B cell (primary cell): Measurements from ENCODE around the gene NUDT4. TPM values are rescaled to one million over a fixed set of nuclear protein-coding genes. Genes with fewer than 3 reads are reported as not detected.
"Not testable (repeated sequence)": the region's sequence is repeated elsewhere in the genome, so short reads cannot be mapped to it uniquely, and the experiment has no call there.

Experiments used
- ATAC-seq: fragments of 200-7000 bp; cut with Tn5 transposase; one replicate; pipeline ENCODE4 v1.10.0; 2021; ENCODE audit warnings: low read depth, mild to moderate bottlenecking, moderate number of reproducible peaks, moderate library complexity
- CTCF ChIA-PET: fragments of 350-600 bp; sonication (Branson Sonifier 250); formaldehyde crosslinking; loops from one replicate; lab custom pipeline; 2021; ENCODE audit warnings: antibody characterized with exemption, inconsistent platforms; lab: Charles Lee
- POLR2A ChIA-PET: fragments of 350-600 bp; sonication (Branson Sonifier 250); formaldehyde crosslinking; loops from one replicate; lab custom pipeline; 2021; ENCODE audit warnings: antibody characterized with exemption; lab: Charles Lee
- DNase-seq: peaks from one replicate; pipeline ENCODE4 v3.0.0; 2013
- H2AFZ ChIP-seq: 2 replicates; pipeline ENCODE4 v1.6.1; 2012; ENCODE audit warnings: mild to moderate bottlenecking, low read depth, low read length; ENCODE audit not compliant: insufficient read depth, poor library complexity, severe bottlenecking
- H3K27ac ChIP-seq, 2 donors: 1 replicate in 1 of 2; 2 replicates in 1 of 2; pipeline ENCODE4 v1.5.1; 2012 to 2013; ENCODE audit warnings: low read length in 2 of 2, mild to moderate bottlenecking in 2 of 2, moderate library complexity in 1 of 2
- H3K27me3 ChIP-seq, 4 experiments: fragments of 200-600 bp in 1 of 4; sonication (generic) in 1 of 4; replicated peaks in 1 of 4; 1 replicate in 2 of 4; 2 replicates in 2 of 4; pipeline versions ENCODE4 v1.6.1 to v1.7.0; 2013 to 2016; ENCODE audit warnings: low read length in 3 of 4, mild to moderate bottlenecking in 2 of 4, mixed read lengths in 1 of 4, moderate library complexity in 1 of 4; ENCODE audit not compliant: insufficient read depth in 4 of 4, control insufficient read depth in 3 of 4; ENCODE audit errors: control extremely low read depth in 1 of 4
- H3K36me3 ChIP-seq, 2 experiments: replicated peaks in 1 of 2; 1 replicate in 1 of 2; 2 replicates in 1 of 2; pipeline versions ENCODE4 v1.6.1 to v1.7.1; 2013; ENCODE audit warnings: low read length in 1 of 2; ENCODE audit not compliant: insufficient read depth in 2 of 2, control insufficient read depth in 1 of 2; ENCODE audit errors: control extremely low read depth in 1 of 2, extremely low read depth in 1 of 2
- H3K4me1 ChIP-seq, 2 donors: fragments of 200-600 bp in 1 of 2; sonication (generic) in 1 of 2; 1 replicate in 1 of 2; 2 replicates in 1 of 2; pipeline versions ENCODE4 v1.5.1 to v1.6.1; 2013 to 2017; ENCODE audit warnings: low read length in 2 of 2; ENCODE audit not compliant: control insufficient read depth in 2 of 2, insufficient read depth in 2 of 2
- H3K4me2 ChIP-seq: replicated peaks from 2 replicates; pipeline ENCODE3; 2012; ENCODE audit warnings: mild to moderate bottlenecking, low read depth, low read length; ENCODE audit not compliant: poor library complexity, severe bottlenecking
- H3K4me3 ChIP-seq, 5 experiments: fragments of 200-600 bp in 1 of 5; sonication (generic) in 1 of 5; 1 replicate in 3 of 5; 2 replicates in 2 of 5; pipeline versions ENCODE4 v1.5.1 to v1.7.0; 2011 to 2016; ENCODE audit warnings: low read length in 4 of 5, mild to moderate bottlenecking in 4 of 5, low read depth in 2 of 5, control low read depth in 1 of 5, moderate library complexity in 1 of 5; ENCODE audit not compliant: insufficient read depth in 1 of 5; ENCODE audit errors: control extremely low read depth in 1 of 5, extremely low read depth in 1 of 5
- H3K79me2 ChIP-seq: fragments of 200-600 bp; sonication (generic); one replicate; pipeline ENCODE4 v1.6.0; 2016; ENCODE audit warnings: low read length; ENCODE audit not compliant: control insufficient read depth, insufficient read depth
- H3K9ac ChIP-seq: fragments of 200-600 bp; sonication (generic); 2 replicates; pipeline ENCODE4 v1.6.1; 2017; ENCODE audit warnings: mild to moderate bottlenecking, low read length, moderate library complexity
- H3K9me3 ChIP-seq, 3 donors: one replicate each; pipeline versions ENCODE4 v1.6.1 to v1.7.1; 2013; ENCODE audit warnings: low read length in 2 of 3; ENCODE audit not compliant: control insufficient read depth in 2 of 3, insufficient read depth in 1 of 3; ENCODE audit errors: control extremely low read depth in 1 of 3
- H4K20me1 ChIP-seq: 2 replicates; pipeline ENCODE4 v1.6.0; 2012; ENCODE audit warnings: mild to moderate bottlenecking, low read length; ENCODE audit not compliant: insufficient read depth, control insufficient read depth, poor library complexity, severe bottlenecking
- H3K27ac Mint-ChIP-seq: one replicate; pipeline ENCODE4 v1.8.0; 2021; ENCODE audit warnings: mixed read lengths
- H3K27me3 Mint-ChIP-seq: one replicate; pipeline ENCODE4 v1.8.0; 2021; ENCODE audit warnings: mixed read lengths
- H3K4me1 Mint-ChIP-seq: one replicate; pipeline ENCODE4 v1.8.0; 2021; ENCODE audit warnings: mixed read lengths
- H3K4me3 Mint-ChIP-seq: one replicate; pipeline ENCODE4 v1.8.0; 2021; ENCODE audit warnings: mixed read lengths
- H3K9me3 Mint-ChIP-seq: one replicate; pipeline ENCODE4 v1.8.0; 2022; ENCODE audit warnings: mixed read lengths; ENCODE audit not compliant: insufficient read depth
- EZH2 ChIP-seq: IDR thresholded peaks from 2 replicates; pipeline ENCODE4 v1.6.1; 2012; ENCODE audit warnings: borderline replicate concordance, low read depth, mild to moderate bottlenecking, moderate library complexity, low read length; ENCODE audit not compliant: insufficient read depth, poor library complexity, severe bottlenecking
- WGBS: methylation state at CpG from one replicate; pipeline ENCODE4 v1.1.5; 2013; ENCODE audit warnings: missing lambda C conversion rate; ENCODE audit not compliant: insufficient coverage; 5-methylcytosine and 5-hydroxymethylcytosine counted together
- intact Hi-C: fragments of 100-400 bp; cut with micrococcal nuclease; formaldehyde crosslinking; loops from one replicate; pipeline ENCODE4 v1.10.0; 2022
- polyA plus RNA-seq: library from polyadenylated mRNA; depleted of rRNA; stranded (reverse); fragments of >200 nt; gene quantifications from 2 replicates; pipeline ENCODE4 v1.2.3, GENCODE V29; 2012
- total RNA-seq, 2 donors: library from RNA; stranded (reverse); fragments of 120-200 nt in 1 of 2; gene quantifications; 1 replicate in 1 of 2; 2 replicates in 1 of 2; pipeline versions ENCODE4 v1.2.3 to v1.2.4, GENCODE V29; 2013 to 2022
- TF ChIP-seq, protein P1 (sequence below): fragments of 200-600 bp; IDR thresholded peaks from one replicate; pipeline ENCODE4 v1.8.0; 2022; ENCODE audit warnings: antibody characterized with exemption, mild to moderate bottlenecking

NUDT4 gene
- total and polyA plus RNA-seq, 2 donors (not counting 1 experiment from before 2014, with no cell fraction given) = 18.3 to 56.8 TPM

DNA sequence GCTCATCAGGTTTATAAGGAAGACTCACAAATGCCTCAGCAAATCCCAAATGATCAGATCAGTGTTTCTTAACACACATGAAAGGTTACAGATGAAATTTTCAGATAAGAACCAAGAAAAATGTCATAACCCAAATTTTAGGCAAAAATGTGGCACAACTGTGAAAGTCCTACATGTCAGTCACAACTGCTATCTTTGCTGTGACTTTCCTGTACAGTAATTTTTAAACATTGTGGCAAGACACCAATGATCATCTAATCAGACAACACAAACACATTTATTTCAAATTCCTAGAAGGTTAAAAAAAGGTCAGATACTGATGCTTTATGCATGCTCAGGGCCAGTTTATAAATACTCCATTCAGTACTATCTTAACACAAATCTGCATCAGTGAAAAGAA lies 31.1 kb downstream of the NUDT4 start:
- H3K27ac ChIP-seq = peak overlapping the region in 1 of 2 donors; percentile 27
- CTCF ChIA-PET = interaction anchor here (0.6 to 1.8 kb wide), 3 partner anchors 11 to 474 kb away, joined by 3 to 10 read pairs (median 3); no protein-coding TSS in a partner anchor
- H3K9me3 Mint-ChIP-seq = no peaks in the 10 kb centered on the region
- POLR2A ChIA-PET = no interaction called here
- no peak overlapping the region for H3K4me3 ChIP-seq
- H3K27me3 Mint-ChIP-seq = no peaks in the 10 kb centered on the region
- H3K27ac Mint-ChIP-seq = no peak overlapping the region
- H3K27me3 ChIP-seq = no peaks in the 10 kb centered on the region
- TF ChIP-seq, protein P1, sequence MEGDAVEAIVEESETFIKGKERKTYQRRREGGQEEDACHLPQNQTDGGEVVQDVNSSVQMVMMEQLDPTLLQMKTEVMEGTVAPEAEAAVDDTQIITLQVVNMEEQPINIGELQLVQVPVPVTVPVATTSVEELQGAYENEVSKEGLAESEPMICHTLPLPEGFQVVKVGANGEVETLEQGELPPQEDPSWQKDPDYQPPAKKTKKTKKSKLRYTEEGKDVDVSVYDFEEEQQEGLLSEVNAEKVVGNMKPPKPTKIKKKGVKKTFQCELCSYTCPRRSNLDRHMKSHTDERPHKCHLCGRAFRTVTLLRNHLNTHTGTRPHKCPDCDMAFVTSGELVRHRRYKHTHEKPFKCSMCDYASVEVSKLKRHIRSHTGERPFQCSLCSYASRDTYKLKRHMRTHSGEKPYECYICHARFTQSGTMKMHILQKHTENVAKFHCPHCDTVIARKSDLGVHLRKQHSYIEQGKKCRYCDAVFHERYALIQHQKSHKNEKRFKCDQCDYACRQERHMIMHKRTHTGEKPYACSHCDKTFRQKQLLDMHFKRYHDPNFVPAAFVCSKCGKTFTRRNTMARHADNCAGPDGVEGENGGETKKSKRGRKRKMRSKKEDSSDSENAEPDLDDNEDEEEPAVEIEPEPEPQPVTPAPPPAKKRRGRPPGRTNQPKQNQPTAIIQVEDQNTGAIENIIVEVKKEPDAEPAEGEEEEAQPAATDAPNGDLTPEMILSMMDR = no peak
- TF ChIP-seq EZH2 = no peak
- H3K9me3 ChIP-seq = no peaks in the 10 kb centered on the region
- no peak overlapping the region for H2AFZ ChIP-seq
- intact Hi-C loops = no loop called here
- ATAC-seq = no peak
- no peak overlapping the region for H3K4me2 ChIP-seq
- no peak for DNase-seq
- H3K79me2 ChIP-seq = peaks cover 25% of the 10 kb centered on the region
- H3K4me1 ChIP-seq = peaks cover 7 to 9% of the 10 kb centered on the region in 2 donors
- peaks cover 8 to 39% of the 10 kb centered on the region in 2 experiments for H3K36me3 ChIP-seq
- peaks cover 38% of the 10 kb centered on the region for H4K20me1 ChIP-seq
- H3K4me3 Mint-ChIP-seq = no peak overlapping the region
- no peak overlapping the region for H3K9ac ChIP-seq
- peaks cover 17% of the 10 kb centered on the region for H3K4me1 Mint-ChIP-seq

DNA sequence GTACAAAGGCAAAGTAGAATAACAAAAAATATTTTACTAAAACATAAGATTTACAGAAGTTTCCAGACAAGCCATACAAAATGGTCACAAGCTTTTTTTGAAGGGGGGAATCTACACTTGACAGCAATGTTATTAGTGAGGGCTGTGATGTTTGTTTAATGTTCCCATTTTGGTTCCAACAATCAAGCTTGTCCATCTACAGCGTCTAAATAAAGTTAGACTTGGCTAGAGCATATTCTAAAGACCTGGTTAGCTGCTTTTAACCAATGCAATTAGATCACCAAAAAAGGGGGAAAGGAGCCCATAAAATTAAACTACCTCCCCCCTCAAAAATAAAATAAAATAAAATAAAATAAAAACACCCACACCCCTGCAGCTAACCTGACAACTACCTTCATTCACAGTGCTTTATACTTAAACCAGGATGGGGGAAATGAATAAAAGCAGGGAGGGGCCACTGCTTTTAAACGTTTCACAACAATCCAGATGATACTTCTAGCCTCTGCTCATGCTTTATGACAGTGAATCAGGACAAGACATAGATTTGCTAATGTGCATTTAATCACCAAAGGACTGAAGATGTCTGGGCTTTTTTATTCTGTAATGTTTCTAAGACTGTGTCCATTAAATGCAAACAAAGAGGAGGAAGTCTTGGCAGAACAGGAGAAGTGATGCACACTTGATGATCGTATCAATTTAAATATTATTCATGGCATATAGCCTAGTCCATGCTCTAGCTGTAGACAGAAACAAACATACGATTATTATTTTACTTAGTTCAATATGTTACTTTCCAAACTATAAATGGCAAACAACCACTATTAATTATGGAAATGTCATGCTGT lies 31.8 kb downstream of the NUDT4 start:
- intact Hi-C loops, H3K27ac Mint-ChIP-seq: not testable (repeated sequence)

DNA sequence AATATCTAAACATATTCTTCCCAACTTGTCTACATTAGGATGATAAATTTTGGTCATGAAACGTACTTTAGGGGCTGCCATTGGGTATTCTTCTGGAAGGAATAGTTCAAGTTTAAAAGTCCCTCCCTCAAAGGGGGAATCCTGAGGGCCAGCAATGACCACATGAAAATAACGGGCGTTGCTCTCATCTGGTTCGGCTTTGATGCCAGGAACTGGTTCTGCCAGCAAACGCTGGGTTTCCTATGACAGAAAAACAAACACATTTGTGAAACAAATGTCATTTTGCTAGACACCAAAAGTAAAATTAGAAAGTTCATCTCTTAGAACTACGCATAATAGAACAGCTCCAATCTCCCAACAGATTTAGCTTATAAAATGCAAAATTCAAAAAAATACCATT lies 33.3 kb downstream of the NUDT4 start:
- WGBS = 60% methylated on average over 2 of the region's 6 CpGs
- H3K9me3 ChIP-seq, H3K27me3 Mint-ChIP-seq, H3K4me3 Mint-ChIP-seq, H2AFZ ChIP-seq, H3K27me3 ChIP-seq, H3K4me3 ChIP-seq, intact Hi-C loops, ATAC-seq, H3K9me3 Mint-ChIP-seq, H3K4me2 ChIP-seq, DNase-seq, H3K9ac ChIP-seq, POLR2A ChIA-PET: not testable (repeated sequence)
- peaks cover 33% of the 10 kb centered on the region for H3K4me1 Mint-ChIP-seq
- peaks cover 51% of the 10 kb centered on the region for H4K20me1 ChIP-seq
- peak overlapping the region; percentile 11 for H3K27ac Mint-ChIP-seq
- peak overlapping the region in 1 of 2 donors; percentile 9 for H3K27ac ChIP-seq
- peaks cover 47% of the 10 kb centered on the region for H3K79me2 ChIP-seq
- CTCF ChIA-PET = interaction anchor here (0.7 to 2.4 kb wide), 8 partner anchors 9 to 691 kb away, joined by 3 to 10 read pairs (median 3); no protein-coding TSS in a partner anchor
- H3K4me1 ChIP-seq = peaks cover 14 to 22% of the 10 kb centered on the region in 2 donors
- H3K36me3 ChIP-seq = peaks cover 5 to 34% of the 10 kb centered on the region in 2 experiments

More for the DNA sequence above, 31.8 kb downstream of the NUDT4 start:
- peaks cover 5 to 34% of the 10 kb centered on the region in 2 experiments for H3K36me3 ChIP-seq
- H3K9me3 ChIP-seq, H3K4me3 ChIP-seq, H3K4me3 Mint-ChIP-seq, H3K4me2 ChIP-seq, H3K9me3 Mint-ChIP-seq, H3K9ac ChIP-seq, DNase-seq, H2AFZ ChIP-seq, H3K27ac ChIP-seq, POLR2A ChIA-PET, H3K27me3 Mint-ChIP-seq, H3K4me1 ChIP-seq, ATAC-seq, H3K27me3 ChIP-seq: not testable (repeated sequence)
- CTCF ChIA-PET = interaction anchor here (0.6 to 2.4 kb wide), 4 partner anchors 10 to 624 kb away, joined by 3 to 10 read pairs (median 8); no protein-coding TSS in a partner anchor
- peaks cover 32% of the 10 kb centered on the region for H3K79me2 ChIP-seq
- peaks cover 21% of the 10 kb centered on the region for H3K4me1 Mint-ChIP-seq
- H4K20me1 ChIP-seq = peaks cover 45% of the 10 kb centered on the region
- WGBS = no CpG with 5 or more reads among the region's 4 CpGs
